Esophagus squamous epithelium (tissue), 4 donors: ENCODE data around the gene SLC7A8.

ENCODE experiments used
- POLR2A ChIP-seq, 4 donors: fragments of 450-650 bp; IDR thresholded peaks; one replicate each; pipeline ENCODE4 v1.6.1; 2017; ENCODE audit warnings: antibody characterized with exemption in 4 of 4, mild to moderate bottlenecking in 4 of 4, moderate library complexity in 3 of 4
- TF ChIP-seq, protein P1 (sequence below), 6 experiments: fragments of 450-650 bp in 4 of 6; fragments of 200-600 bp in 2 of 6; sonication (generic) in 2 of 6; IDR thresholded peaks; one replicate each; pipeline ENCODE4 v1.5.1; 2016 to 2019; ENCODE audit warnings: antibody characterized with exemption in 6 of 6, mild to moderate bottlenecking in 4 of 6, moderate library complexity in 4 of 6

DNA sequence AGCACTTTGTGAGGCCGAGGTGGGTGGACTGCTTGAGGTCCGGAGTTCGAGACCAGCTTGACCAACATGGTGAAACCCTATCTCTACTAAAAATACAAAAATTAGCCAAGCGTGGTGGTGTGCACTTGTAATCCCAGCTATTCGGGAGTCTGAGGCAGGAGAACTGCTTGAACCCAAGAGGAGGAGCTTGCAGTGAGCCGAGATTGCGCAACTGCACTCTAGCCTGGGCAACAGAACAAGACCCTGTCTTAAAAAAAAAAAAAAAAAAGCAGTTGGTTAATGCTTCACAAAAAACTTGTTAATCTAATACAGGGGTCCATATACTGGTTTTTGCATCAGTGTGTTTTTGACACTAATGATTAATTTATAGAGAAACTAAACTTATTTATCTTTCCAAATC, 18.5 kb upstream of the SLC7A8 start:
- TF ChIP-seq, protein P1, sequence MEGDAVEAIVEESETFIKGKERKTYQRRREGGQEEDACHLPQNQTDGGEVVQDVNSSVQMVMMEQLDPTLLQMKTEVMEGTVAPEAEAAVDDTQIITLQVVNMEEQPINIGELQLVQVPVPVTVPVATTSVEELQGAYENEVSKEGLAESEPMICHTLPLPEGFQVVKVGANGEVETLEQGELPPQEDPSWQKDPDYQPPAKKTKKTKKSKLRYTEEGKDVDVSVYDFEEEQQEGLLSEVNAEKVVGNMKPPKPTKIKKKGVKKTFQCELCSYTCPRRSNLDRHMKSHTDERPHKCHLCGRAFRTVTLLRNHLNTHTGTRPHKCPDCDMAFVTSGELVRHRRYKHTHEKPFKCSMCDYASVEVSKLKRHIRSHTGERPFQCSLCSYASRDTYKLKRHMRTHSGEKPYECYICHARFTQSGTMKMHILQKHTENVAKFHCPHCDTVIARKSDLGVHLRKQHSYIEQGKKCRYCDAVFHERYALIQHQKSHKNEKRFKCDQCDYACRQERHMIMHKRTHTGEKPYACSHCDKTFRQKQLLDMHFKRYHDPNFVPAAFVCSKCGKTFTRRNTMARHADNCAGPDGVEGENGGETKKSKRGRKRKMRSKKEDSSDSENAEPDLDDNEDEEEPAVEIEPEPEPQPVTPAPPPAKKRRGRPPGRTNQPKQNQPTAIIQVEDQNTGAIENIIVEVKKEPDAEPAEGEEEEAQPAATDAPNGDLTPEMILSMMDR (IDR thresholded peaks at IDR 0.05), result no peak
- TF ChIP-seq POLR2A (IDR thresholded peaks at IDR 0.05), result no peak
